ENCODE measurements around the gene OPRM1. TPM values are rescaled to one million over a fixed set of nuclear protein-coding genes. Genes with fewer than 3 reads are reported as not detected.
"Not testable (repeated sequence)": the region's sequence is repeated elsewhere in the genome, so short reads cannot be mapped to it uniquely, and the experiment has no call there.

The OPRM1 gene
- total RNA-seq, 1 donor from 2014 or later = not detected

DNA sequence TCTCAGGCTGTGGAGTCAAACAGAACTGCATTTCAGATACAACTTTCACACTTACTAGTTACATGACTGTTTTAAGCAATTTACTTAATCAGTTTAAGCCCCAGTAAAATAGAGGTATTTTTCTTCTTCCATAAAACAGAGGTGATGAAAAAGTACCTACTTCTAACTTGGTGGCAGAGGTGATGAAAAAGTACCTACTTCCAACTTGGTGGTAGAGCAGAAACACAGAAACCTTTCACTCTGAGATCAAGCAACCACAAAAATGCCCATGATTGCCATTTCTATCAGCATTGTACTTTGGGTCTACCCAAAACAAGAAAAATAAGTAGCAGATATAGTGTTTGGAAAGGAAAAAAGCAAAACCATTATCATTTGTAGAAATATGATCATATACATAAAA lies 148.7 kb downstream of the OPRM1 start:
- no peak for DNase-seq (ENCODE audit: low spot score)
- Mint-ChIP-seq H3K9me3 (ENCODE audit: unreplicated experiment) (no peaks in the 10 kb centered on the region), H3K27ac (ENCODE audit: unreplicated experiment) (no peak overlapping the region), H3K27me3 (ENCODE audit: unreplicated experiment) (peaks cover 2% of the 10 kb centered on the region), H3K36me3 (ENCODE audit: low read depth, unreplicated experiment) (peaks cover 24% of the 10 kb centered on the region), H3K4me3 (ENCODE audit: unreplicated experiment) (no peak overlapping the region), H3K4me1 (ENCODE audit: unreplicated experiment) (no peaks in the 10 kb centered on the region)
- TF ChIP-seq, protein P1, sequence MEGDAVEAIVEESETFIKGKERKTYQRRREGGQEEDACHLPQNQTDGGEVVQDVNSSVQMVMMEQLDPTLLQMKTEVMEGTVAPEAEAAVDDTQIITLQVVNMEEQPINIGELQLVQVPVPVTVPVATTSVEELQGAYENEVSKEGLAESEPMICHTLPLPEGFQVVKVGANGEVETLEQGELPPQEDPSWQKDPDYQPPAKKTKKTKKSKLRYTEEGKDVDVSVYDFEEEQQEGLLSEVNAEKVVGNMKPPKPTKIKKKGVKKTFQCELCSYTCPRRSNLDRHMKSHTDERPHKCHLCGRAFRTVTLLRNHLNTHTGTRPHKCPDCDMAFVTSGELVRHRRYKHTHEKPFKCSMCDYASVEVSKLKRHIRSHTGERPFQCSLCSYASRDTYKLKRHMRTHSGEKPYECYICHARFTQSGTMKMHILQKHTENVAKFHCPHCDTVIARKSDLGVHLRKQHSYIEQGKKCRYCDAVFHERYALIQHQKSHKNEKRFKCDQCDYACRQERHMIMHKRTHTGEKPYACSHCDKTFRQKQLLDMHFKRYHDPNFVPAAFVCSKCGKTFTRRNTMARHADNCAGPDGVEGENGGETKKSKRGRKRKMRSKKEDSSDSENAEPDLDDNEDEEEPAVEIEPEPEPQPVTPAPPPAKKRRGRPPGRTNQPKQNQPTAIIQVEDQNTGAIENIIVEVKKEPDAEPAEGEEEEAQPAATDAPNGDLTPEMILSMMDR (IDR thresholded peaks at IDR 0.05; ENCODE audit: unreplicated experiment) = no peak

DNA sequence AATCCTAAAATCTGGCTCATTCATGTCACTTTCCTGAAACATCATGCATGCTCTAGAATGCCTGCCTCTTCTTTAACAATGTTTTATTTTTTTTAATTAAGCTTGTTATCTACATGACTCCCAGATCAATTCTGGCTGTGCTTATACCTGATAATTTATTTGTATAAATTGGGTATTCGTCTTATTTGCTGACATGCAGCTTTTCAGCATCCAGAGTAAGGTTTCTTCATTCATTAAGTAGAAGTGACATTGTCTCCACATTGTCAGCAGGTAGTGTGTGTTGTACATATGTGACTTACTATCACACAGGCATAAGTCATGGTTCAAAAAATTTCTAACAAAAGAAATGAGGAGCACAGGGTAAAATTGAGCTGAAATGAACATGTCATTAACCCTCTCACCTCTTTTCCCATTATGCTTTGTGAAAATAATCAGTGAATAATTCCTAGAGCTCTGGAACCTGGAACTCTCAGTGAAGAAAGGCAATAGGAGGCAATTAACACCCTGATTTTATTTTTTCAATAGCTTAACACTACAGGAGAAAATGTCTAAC lies 157.4 kb downstream of the OPRM1 start:
- H3K27me3 Mint-ChIP-seq (ENCODE audit: unreplicated experiment) = peaks cover 2% of the 10 kb centered on the region
- peaks cover 30% of the 10 kb centered on the region for H3K36me3 Mint-ChIP-seq (ENCODE audit: low read depth, unreplicated experiment)
- no peak for DNase-seq (ENCODE audit: low spot score)
- no peak overlapping the region for H3K27ac Mint-ChIP-seq (ENCODE audit: unreplicated experiment)
- H3K4me3 Mint-ChIP-seq (ENCODE audit: unreplicated experiment) = no peak overlapping the region
- H3K4me1 Mint-ChIP-seq (ENCODE audit: unreplicated experiment) = peaks cover 2% of the 10 kb centered on the region
- TF ChIP-seq, protein P1 (IDR thresholded peaks at IDR 0.05; ENCODE audit: unreplicated experiment) = no peak
- no peaks in the 10 kb centered on the region for H3K9me3 Mint-ChIP-seq (ENCODE audit: unreplicated experiment)

DNA sequence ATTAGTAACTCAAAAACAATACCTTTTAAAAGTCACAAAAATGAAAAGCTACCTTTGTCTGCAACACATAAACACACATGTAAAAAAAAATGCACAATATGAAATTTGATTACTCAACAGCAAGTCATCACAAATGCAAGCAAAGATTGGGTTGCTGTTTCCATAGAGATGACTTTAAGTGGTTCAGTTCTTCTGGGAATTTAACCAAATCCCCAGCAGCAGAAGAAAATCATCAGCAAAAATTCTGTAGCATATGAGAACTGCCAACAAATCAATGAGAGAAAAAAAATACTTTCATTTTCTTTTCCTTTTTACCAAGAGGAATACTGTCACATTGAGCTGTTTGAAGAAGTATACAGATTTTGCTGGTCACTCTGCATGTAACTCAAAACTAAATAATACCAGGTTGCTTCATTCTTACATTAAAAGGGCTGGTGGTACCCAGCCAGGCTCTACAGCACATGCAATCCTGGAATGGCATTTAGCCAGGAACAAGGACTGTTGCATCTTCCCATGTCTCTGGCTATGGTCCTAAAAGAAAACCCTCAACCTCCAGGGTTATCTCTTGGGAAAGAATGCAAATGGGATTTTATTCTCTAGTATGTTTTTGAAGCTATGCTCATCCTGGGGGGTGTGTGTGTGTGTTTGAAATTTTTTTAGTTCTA lies 158.3 kb downstream of the OPRM1 start:
- Mint-ChIP-seq H3K9me3 (ENCODE audit: unreplicated experiment) (no peaks in the 10 kb centered on the region), H3K36me3 (ENCODE audit: low read depth, unreplicated experiment) (peaks cover 27% of the 10 kb centered on the region), H3K27ac (ENCODE audit: unreplicated experiment) (no peak overlapping the region), H3K27me3 (ENCODE audit: unreplicated experiment) (peaks cover 2% of the 10 kb centered on the region), H3K4me1 (ENCODE audit: unreplicated experiment) (peaks cover 9% of the 10 kb centered on the region), H3K4me3 (ENCODE audit: unreplicated experiment) (no peak overlapping the region)
- TF ChIP-seq, protein P1 (IDR thresholded peaks at IDR 0.05; ENCODE audit: unreplicated experiment) = no peak
- DNase-seq (ENCODE audit: low spot score) = no peak

DNA sequence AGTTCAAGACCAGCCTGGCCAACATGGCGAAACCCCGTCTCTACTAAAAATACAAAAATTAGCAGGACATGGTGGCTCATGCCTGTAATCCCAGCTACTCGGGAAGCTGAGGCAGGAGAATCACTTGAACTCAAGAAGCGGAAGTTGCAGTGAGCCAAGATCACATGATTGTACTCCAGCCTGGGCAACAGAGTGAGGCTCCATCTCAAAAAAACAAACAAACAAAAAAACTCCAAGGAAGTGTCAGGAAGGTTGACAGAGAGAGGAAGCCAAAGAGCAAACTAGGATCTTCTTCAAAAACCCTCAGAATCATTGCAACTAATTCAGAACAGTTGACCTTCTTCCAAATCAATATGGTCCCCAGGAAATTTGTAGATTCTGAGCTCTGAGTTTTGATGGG lies 162.6 kb downstream of the OPRM1 start:
- Mint-ChIP-seq H3K36me3 (ENCODE audit: low read depth, unreplicated experiment) (peaks cover 51% of the 10 kb centered on the region), H3K4me1 (ENCODE audit: unreplicated experiment) (peaks cover 32% of the 10 kb centered on the region), H3K27ac (ENCODE audit: unreplicated experiment) (peak overlapping the region; percentile 18), H3K4me3 (ENCODE audit: unreplicated experiment) (peak overlapping the region; percentile 4)
- DNase-seq (ENCODE audit: low spot score); H3K9me3 Mint-ChIP-seq (ENCODE audit: unreplicated experiment); H3K27me3 Mint-ChIP-seq (ENCODE audit: unreplicated experiment): not testable (repeated sequence)

DNA sequence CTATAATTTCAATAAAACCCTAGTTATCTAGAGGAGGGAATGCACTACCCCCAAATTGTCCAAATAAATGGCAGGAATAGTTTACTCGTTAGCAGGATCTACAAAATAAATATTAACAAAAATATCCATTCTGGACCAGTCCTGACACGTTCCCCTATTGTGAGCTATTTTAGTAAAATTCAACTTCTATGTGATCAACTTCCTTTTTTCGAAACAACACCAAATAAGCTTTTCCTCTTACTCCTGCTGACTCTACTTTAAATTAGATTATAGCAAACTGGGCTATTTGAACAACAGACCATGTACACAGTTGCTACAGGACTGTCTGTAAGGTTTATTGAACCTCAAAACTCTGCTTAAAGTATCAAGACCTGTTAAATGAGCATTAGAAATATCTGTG lies 163.3 kb downstream of the OPRM1 start:
- H3K4me1 Mint-ChIP-seq (ENCODE audit: unreplicated experiment) = peaks cover 32% of the 10 kb centered on the region
- peak overlapping the region; percentile 18 for H3K27ac Mint-ChIP-seq (ENCODE audit: unreplicated experiment)
- no peaks in the 10 kb centered on the region for H3K9me3 Mint-ChIP-seq (ENCODE audit: unreplicated experiment)
- peaks cover 2% of the 10 kb centered on the region for H3K27me3 Mint-ChIP-seq (ENCODE audit: unreplicated experiment)
- no peak for DNase-seq (ENCODE audit: low spot score)
- peak overlapping the region; percentile 4 for H3K4me3 Mint-ChIP-seq (ENCODE audit: unreplicated experiment)
- peaks cover 54% of the 10 kb centered on the region for H3K36me3 Mint-ChIP-seq (ENCODE audit: low read depth, unreplicated experiment)
- TF ChIP-seq, protein P1 (IDR thresholded peaks at IDR 0.05; ENCODE audit: unreplicated experiment) = no peak

Data from endothelial cell (in vitro differentiated cells).